Sigmoid colon (tissue), 7 donors: ENCODE measurements around the gene SUB1. TPM values are rescaled to one million over a fixed set of nuclear protein-coding genes. Genes with fewer than 3 reads are reported as not detected.

Experiments
- DNase-seq: peaks from one replicate; pipeline ENCODE4 v3.0.0-alpha.2; 2019
- H3K27ac ChIP-seq, 4 donors: fragments of 200-600 bp; sonication (generic); one replicate each; pipeline ENCODE4 v1.5.1; 2016 to 2019; ENCODE audit warnings: mild to moderate bottlenecking in 1 of 4
- H3K27me3 ChIP-seq, 3 donors: fragments of 200-600 bp; sonication (generic); one replicate each; pipeline ENCODE4 v1.5.1; 2019; ENCODE audit warnings: mild to moderate bottlenecking in 1 of 3
- H3K36me3 ChIP-seq, 4 donors: fragments of 200-600 bp; sonication (generic); one replicate each; pipeline ENCODE4 v1.5.1; 2016 to 2019
- H3K4me1 ChIP-seq, 4 donors: fragments of 200-600 bp; sonication (generic); one replicate each; pipeline ENCODE4 v1.5.1; 2017 to 2019
- H3K4me3 ChIP-seq, 4 donors: fragments of 200-600 bp; sonication (generic); one replicate each; pipeline ENCODE4 v1.5.1; 2017 to 2019; ENCODE audit warnings: mild to moderate bottlenecking in 2 of 4, moderate library complexity in 1 of 4
- H3K9me3 ChIP-seq, 4 donors: fragments of 200-600 bp in 3 of 4; sonication (generic) in 3 of 4; one replicate each; pipeline versions ENCODE4 v1.5.1 to v1.6.1; 2013 to 2019
- EP300 ChIP-seq, 4 donors: sonication (generic); formaldehyde crosslinking; IDR thresholded peaks; one replicate each; pipeline ENCODE4 v1.6.1; 2017; ENCODE audit warnings: antibody characterized with exemption in 4 of 4
- POLR2A ChIP-seq, 2 donors: fragments of 450-650 bp; IDR thresholded peaks; one replicate each; pipeline ENCODE4 v1.6.1; 2016; ENCODE audit warnings: antibody characterized with exemption in 2 of 2, mild to moderate bottlenecking in 2 of 2, moderate library complexity in 2 of 2
- POLR2AphosphoS5 ChIP-seq, 4 donors: sonication (generic); formaldehyde crosslinking; IDR thresholded peaks; one replicate each; pipeline ENCODE4 v1.6.1; 2017; ENCODE audit warnings: antibody characterized with exemption in 4 of 4
- WGBS, 2 donors: extraction: QIAGEN DNeasy Blood & Tissue Kit; methylation state at CpG; one replicate each; pipeline ENCODE4 v1.1.7; 2013; 5-methylcytosine and 5-hydroxymethylcytosine counted together
- intact Hi-C: fragments of 100-400 bp; cut with DNase I; formaldehyde crosslinking; loops from one replicate; pipeline ENCODE4 v1.15.1; 2023
- polyA plus RNA-seq, 3 donors: library from polyadenylated mRNA; stranded (reverse); fragments of 200-250 nt; gene quantifications; one replicate each; pipeline ENCODE4 v1.2.3, GENCODE V29; 2013
- total RNA-seq, 4 donors: library from RNA; depleted of rRNA; stranded (reverse); fragments of >200 nt; gene quantifications; one replicate each; pipeline ENCODE4 v1.1.0, GENCODE V29; 2016
- TF ChIP-seq, protein P1 (sequence below), 4 experiments: fragments of 450-650 bp in 3 of 4; fragments of 200-600 bp in 1 of 4; IDR thresholded peaks; one replicate each; pipeline ENCODE4 v1.5.1; 2016 to 2019; ENCODE audit warnings: antibody characterized with exemption in 4 of 4, mild to moderate bottlenecking in 3 of 4, moderate library complexity in 2 of 4
- donor health status: healthy with polysubstance abuse.
- donor health status: Bipolar disorder and iron deficiency.
- donor health status: healthy.

Gene SUB1
- total and polyA plus RNA-seq, 7 donors: 84.0 to 277 (median 165) TPM

DNA sequence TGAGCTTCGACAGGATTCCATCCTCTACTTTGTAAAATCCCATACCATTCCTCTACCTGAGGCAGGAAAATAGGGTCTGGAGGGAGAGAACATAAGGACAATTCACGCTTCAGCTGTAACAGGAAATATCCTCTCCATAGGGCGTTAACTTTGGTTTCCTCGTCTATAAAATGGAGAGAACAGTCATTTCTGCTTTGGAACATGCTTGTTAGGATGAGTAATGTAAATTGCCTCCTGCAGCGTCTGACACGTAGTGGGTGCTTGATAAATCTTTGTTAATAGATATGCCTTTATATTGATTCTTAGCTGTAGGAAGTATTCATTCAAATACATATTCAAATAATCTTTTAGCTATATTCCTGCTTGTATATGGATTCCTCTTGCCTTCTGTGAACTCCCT is 711 bp upstream of the SUB1 start:
- no peaks in the 10 kb centered on the region for H3K27me3 ChIP-seq
- peaks cover 0 to 15% (median 14%) of the 10 kb centered on the region in 4 donors for H3K4me1 ChIP-seq
- no peak for TF ChIP-seq EP300 (IDR thresholded peaks at IDR 0.05)
- H3K36me3 ChIP-seq: peaks cover 0 to 13% (median 2%) of the 10 kb centered on the region in 4 donors
- peaks cover 0 to 4% (median 0%) of the 10 kb centered on the region in 4 donors for H3K9me3 ChIP-seq
- H3K27ac ChIP-seq: no peak overlapping the region
- no peak overlapping the region for H3K4me3 ChIP-seq
- DNase-seq: no peak
- intact Hi-C loops: loop anchor here (1.0 to 5.0 kb wide), 6 partner anchors 77 to 412 kb away; partner anchors contain the start of genes GOLPH3, MTMR12 and ZFR
- 68 to 71% methylated on average over 6 of the region's 6 CpGs for WGBS, 2 donors

- no peak for DNase-seq
- Histone ChIP-seq H3K27me3 (no peaks in the 10 kb centered on the region), H3K4me3 (peak overlapping the region in 3 of 4 donors; percentile 89 to 95 (median 90)), H3K4me1 (peaks cover 0 to 19% (median 14%) of the 10 kb centered on the region in 4 donors), H3K9me3 (peaks cover 0 to 4% (median 0%) of the 10 kb centered on the region in 4 donors), H3K36me3 (peaks cover 0 to 17% (median 2%) of the 10 kb centered on the region in 4 donors), H3K27ac (peak overlapping the region; percentile 98 to 100 (median 99))
- WGBS, 2 donors: 29 to 31% methylated on average over 8 of the region's 8 CpGs
- intact Hi-C loops: loop anchor here (1.0 to 5.0 kb wide), 6 partner anchors 78 to 413 kb away; partner anchors contain the start of genes GOLPH3, MTMR12 and ZFR
- TF ChIP-seq, protein P1, sequence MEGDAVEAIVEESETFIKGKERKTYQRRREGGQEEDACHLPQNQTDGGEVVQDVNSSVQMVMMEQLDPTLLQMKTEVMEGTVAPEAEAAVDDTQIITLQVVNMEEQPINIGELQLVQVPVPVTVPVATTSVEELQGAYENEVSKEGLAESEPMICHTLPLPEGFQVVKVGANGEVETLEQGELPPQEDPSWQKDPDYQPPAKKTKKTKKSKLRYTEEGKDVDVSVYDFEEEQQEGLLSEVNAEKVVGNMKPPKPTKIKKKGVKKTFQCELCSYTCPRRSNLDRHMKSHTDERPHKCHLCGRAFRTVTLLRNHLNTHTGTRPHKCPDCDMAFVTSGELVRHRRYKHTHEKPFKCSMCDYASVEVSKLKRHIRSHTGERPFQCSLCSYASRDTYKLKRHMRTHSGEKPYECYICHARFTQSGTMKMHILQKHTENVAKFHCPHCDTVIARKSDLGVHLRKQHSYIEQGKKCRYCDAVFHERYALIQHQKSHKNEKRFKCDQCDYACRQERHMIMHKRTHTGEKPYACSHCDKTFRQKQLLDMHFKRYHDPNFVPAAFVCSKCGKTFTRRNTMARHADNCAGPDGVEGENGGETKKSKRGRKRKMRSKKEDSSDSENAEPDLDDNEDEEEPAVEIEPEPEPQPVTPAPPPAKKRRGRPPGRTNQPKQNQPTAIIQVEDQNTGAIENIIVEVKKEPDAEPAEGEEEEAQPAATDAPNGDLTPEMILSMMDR (IDR thresholded peaks at IDR 0.05): no peak
- TF ChIP-seq POLR2A (IDR thresholded peaks at IDR 0.05): no peak
These were observed 273 bp upstream of the SUB1 start for GRCh38 chr5:32585122-32585445.

- H3K9me3 ChIP-seq: peaks cover 0 to 4% (median 0%) of the 10 kb centered on the region in 4 donors
- no peak for DNase-seq
- intact Hi-C loops: loop anchor here (5.0 kb wide), 5 partner anchors 79 to 414 kb away; partner anchors contain the start of genes GOLPH3, MTMR12 and ZFR
- H3K4me3 ChIP-seq: peak overlapping the region; percentile 89 to 97 (median 92)
- peaks cover 0 to 23% (median 5%) of the 10 kb centered on the region in 4 donors for H3K36me3 ChIP-seq
- peaks cover 0 to 21% (median 14%) of the 10 kb centered on the region in 4 donors for H3K4me1 ChIP-seq
- peak overlapping the region; percentile 98 to 100 (median 99) for H3K27ac ChIP-seq
- H3K27me3 ChIP-seq: no peaks in the 10 kb centered on the region
- 1% methylated on average over 6 of the region's 6 CpGs for WGBS, 2 donors
- TF ChIP-seq, protein P1 (IDR thresholded peaks at IDR 0.05): no peak
- TF ChIP-seq POLR2A (IDR thresholded peaks at IDR 0.05): no peak
- TF ChIP-seq POLR2AphosphoS5 (IDR thresholded peaks at IDR 0.05): no peak
- TF ChIP-seq EP300 (IDR thresholded peaks at IDR 0.05): no peak
These were observed 881 bp downstream of the SUB1 start for GRCh38 chr5:32586276-32586599.

DNA sequence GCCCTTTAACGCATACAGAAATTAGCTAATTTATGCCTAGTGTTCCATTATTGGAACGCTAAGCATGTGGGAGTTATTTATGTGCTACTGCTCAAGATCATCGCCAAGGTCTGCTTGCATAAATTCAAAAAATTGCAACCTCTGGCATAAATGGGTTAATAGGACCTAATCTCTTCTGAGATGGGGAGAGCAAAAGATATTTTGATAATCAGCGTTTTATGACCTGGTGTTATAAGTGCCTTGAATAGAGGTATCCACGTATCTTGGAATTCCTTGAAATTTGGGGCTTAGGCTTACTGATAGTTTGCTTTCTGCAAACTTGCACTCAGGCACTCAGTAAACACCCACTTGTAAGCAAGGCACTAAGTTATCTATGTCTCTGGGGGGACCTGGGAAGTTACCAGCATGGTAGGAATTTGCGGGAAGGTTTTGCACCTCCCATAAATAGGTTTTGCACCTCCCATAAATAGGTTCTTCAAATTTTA is 1.8 kb downstream of the SUB1 start:
- Histone ChIP-seq H3K27ac (peak overlapping the region in 2 of 4 donors; percentile 99), H3K9me3 (peaks cover 0 to 4% (median 0%) of the 10 kb centered on the region in 4 donors), H3K36me3 (peaks cover 0 to 32% (median 12%) of the 10 kb centered on the region in 4 donors), H3K4me3 (peak overlapping the region in 2 of 4 donors; percentile 90 to 95), H3K27me3 (no peaks in the 10 kb centered on the region), H3K4me1 (peaks cover 0 to 21% (median 14%) of the 10 kb centered on the region in 4 donors)
- intact Hi-C loops: loop anchor here (5.0 kb wide), 5 partner anchors 80 to 415 kb away; partner anchors contain the start of genes GOLPH3, MTMR12 and ZFR
- TF ChIP-seq EP300 (IDR thresholded peaks at IDR 0.05): no peak
- no peak for TF ChIP-seq POLR2A (IDR thresholded peaks at IDR 0.05)
- TF ChIP-seq, protein P1 (IDR thresholded peaks at IDR 0.05): no peak
- TF ChIP-seq POLR2AphosphoS5 (IDR thresholded peaks at IDR 0.05): no peak
- WGBS, 2 donors: 61 to 78% methylated on average over 6 of the region's 6 CpGs
- DNase-seq: no peak

DNA sequence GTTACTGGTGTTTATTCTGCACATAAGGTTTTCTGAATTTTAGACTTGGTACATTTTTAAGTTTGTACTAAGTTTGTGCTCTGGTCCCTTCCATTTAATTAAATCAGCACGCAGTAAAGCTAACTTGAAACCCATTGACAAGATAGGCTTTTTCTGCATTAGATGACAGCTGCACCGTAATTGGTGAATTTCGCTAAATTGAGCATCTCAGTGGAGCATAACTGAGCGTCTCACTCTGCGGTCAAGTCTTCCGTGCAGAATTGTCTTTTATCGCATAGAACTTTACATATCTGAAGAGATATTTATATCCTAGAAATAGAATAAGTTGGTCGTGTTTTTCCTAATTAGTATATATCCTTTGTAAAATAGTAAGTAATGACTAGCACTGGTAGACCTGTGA is 4.1 kb downstream of the SUB1 start:
- intact Hi-C loops: loop anchor here (5.0 kb wide), 5 partner anchors 82 to 417 kb away; partner anchors contain the start of genes GOLPH3, MTMR12 and ZFR
- Histone ChIP-seq H3K4me3 (no peak overlapping the region), H3K4me1 (peaks cover 0 to 21% (median 14%) of the 10 kb centered on the region in 4 donors), H3K27ac (no peak overlapping the region), H3K9me3 (peaks cover 0 to 4% (median 0%) of the 10 kb centered on the region in 4 donors), H3K36me3 (peaks cover 0 to 55% (median 27%) of the 10 kb centered on the region in 4 donors), H3K27me3 (no peaks in the 10 kb centered on the region)
- TF ChIP-seq POLR2A (IDR thresholded peaks at IDR 0.05) (no peak), EP300 (IDR thresholded peaks at IDR 0.05) (no peak), POLR2AphosphoS5 (IDR thresholded peaks at IDR 0.05) (no peak)
- TF ChIP-seq, protein P1 (IDR thresholded peaks at IDR 0.05): no peak
- 80 to 86% methylated on average over 8 of the region's 8 CpGs for WGBS, 2 donors
- DNase-seq: no peak
